IMR-90 (cell line): ENCODE measurements around the gene C11orf21. TPM values are rescaled to one million over a fixed set of nuclear protein-coding genes. Genes with fewer than 3 reads are reported as not detected.

ENCODE experiments used
- ATAC-seq: fragments of 200-7000 bp; cut with Tn5 transposase; 2 replicates; pipeline ENCODE4 v1.9.1; 2020; ENCODE audit warnings: low read depth, mild to moderate bottlenecking, moderate library complexity
- BruUV-seq: library from RNA; stranded (reverse); fragments of 400-500 nt; replicated peaks from 2 replicates; lab custom pipeline; 2021; lab: Mats Ljungman, UMichigan
- CTCF ChIA-PET: fragments of 300-600 bp; formaldehyde crosslinking; extraction: SDS; loops from one replicate; lab custom pipeline; 2021; ENCODE audit warnings: antibody characterized with exemption; lab: Yijun Ruan, JAX
- POLR2A ChIA-PET: fragments of 300-600 bp; sonication (Branson Sonifier 250); formaldehyde crosslinking; loops from one replicate; lab custom pipeline; 2022; ENCODE audit warnings: antibody characterized with exemption; ENCODE audit not compliant: unreplicated experiment; lab: Charles Lee
- DNase-seq: peaks from one replicate; pipeline ENCODE4 v3.0.0; 2013
- H2AFZ ChIP-seq: replicated peaks from 2 replicates; pipeline ENCODE3; 2013; ENCODE audit warnings: low read length, mild to moderate bottlenecking; ENCODE audit not compliant: poor library complexity
- H2AK5ac ChIP-seq: 2 replicates; pipeline ENCODE4 v1.6.1; 2013; ENCODE audit warnings: low read depth, low read length, inconsistent platforms
- H2AK9ac ChIP-seq: replicated peaks from 2 replicates; pipeline ENCODE3; 2013; ENCODE audit warnings: mild to moderate bottlenecking, low read depth, low read length, moderate library complexity; ENCODE audit not compliant: poor library complexity
- H2BK120ac ChIP-seq: 2 replicates; pipeline ENCODE4 v1.6.1; 2013; ENCODE audit warnings: low read depth, low read length, inconsistent platforms
- H2BK15ac ChIP-seq: 3 replicates; pipeline ENCODE4 v1.6.1; 2013; ENCODE audit warnings: low read depth, low read length, inconsistent platforms
- H2BK20ac ChIP-seq: 2 replicates; pipeline ENCODE4 v1.6.1; 2013; ENCODE audit warnings: low read depth, mild to moderate bottlenecking, inconsistent platforms, low read length, moderate library complexity
- H2BK5ac ChIP-seq: 2 replicates; pipeline ENCODE4 v1.6.1; 2013; ENCODE audit warnings: mild to moderate bottlenecking, low read depth, low read length, inconsistent platforms; ENCODE audit not compliant: poor library complexity, severe bottlenecking
- H3K14ac ChIP-seq: replicated peaks from 2 replicates; pipeline ENCODE4 v1.6.1; 2013; ENCODE audit warnings: low read depth, low read length, inconsistent platforms
- H3K18ac ChIP-seq: 2 replicates; pipeline ENCODE4 v1.6.1; 2013; ENCODE audit warnings: low read depth, low read length, control low read depth
- H3K23ac ChIP-seq: 2 replicates; pipeline ENCODE4 v1.6.1; 2013; ENCODE audit warnings: low read depth, low read length, inconsistent platforms
- H3K27ac ChIP-seq: 2 replicates; pipeline ENCODE4 v1.5.1; 2013; ENCODE audit warnings: mild to moderate bottlenecking, control low read depth, low read length; ENCODE audit not compliant: insufficient read depth
- H3K27me3 ChIP-seq: 2 replicates; pipeline ENCODE4 v1.6.1; 2013; ENCODE audit warnings: low read length; ENCODE audit not compliant: control insufficient read depth, insufficient read depth
- H3K36me3 ChIP-seq: 2 replicates; pipeline ENCODE4 v1.6.1; 2013; ENCODE audit warnings: low read length, mixed read lengths; ENCODE audit not compliant: control insufficient read depth, insufficient read depth
- H3K4ac ChIP-seq: 2 replicates; pipeline ENCODE4 v1.6.1; 2013; ENCODE audit warnings: low read depth, low read length, inconsistent platforms
- H3K4me1 ChIP-seq: 2 replicates; pipeline ENCODE4 v1.6.1; 2013; ENCODE audit warnings: low read length, mixed read lengths; ENCODE audit not compliant: control insufficient read depth, insufficient read depth
- H3K4me2 ChIP-seq: 2 replicates; pipeline ENCODE4 v1.6.1; 2013; ENCODE audit warnings: low read depth, mild to moderate bottlenecking, control low read depth, low read length, moderate library complexity
- H3K4me3 ChIP-seq: 2 replicates; pipeline ENCODE4 v1.5.1; 2013; ENCODE audit warnings: low read depth, mild to moderate bottlenecking, control low read depth, low read length, moderate library complexity; ENCODE audit not compliant: insufficient read depth
- H3K56ac ChIP-seq: 2 replicates; pipeline ENCODE4 v1.6.1; 2013; ENCODE audit warnings: low read length, inconsistent platforms; ENCODE audit not compliant: insufficient read depth; ENCODE audit errors: extremely low read depth
- H3K79me1 ChIP-seq, 2 experiments: 2 replicates each; pipeline ENCODE4 v1.6.1; 2013; ENCODE audit warnings: low read length in 2 of 2, inconsistent platforms in 1 of 2, low read depth in 1 of 2
- H3K9ac ChIP-seq: 2 replicates; pipeline ENCODE4 v1.6.1; 2013; ENCODE audit warnings: low read depth, low read length, control low read depth
- H3K9me1 ChIP-seq: 2 replicates; pipeline ENCODE4 v1.6.1; 2013; ENCODE audit warnings: low read length, inconsistent platforms; ENCODE audit not compliant: insufficient read depth
- H3K9me3 ChIP-seq: 2 replicates; pipeline ENCODE4 v1.6.1; 2013; ENCODE audit warnings: low read length; ENCODE audit not compliant: control insufficient read depth, insufficient read depth
- H4K20me1 ChIP-seq: 2 replicates; pipeline ENCODE4 v1.6.1; 2013; ENCODE audit warnings: low read length, inconsistent platforms; ENCODE audit not compliant: insufficient read depth
- H4K5ac ChIP-seq: 2 replicates; pipeline ENCODE4 v1.6.1; 2013; ENCODE audit warnings: mild to moderate bottlenecking, low read depth, low read length, control low read depth
- H4K8ac ChIP-seq, 2 experiments: 2 replicates each; pipeline ENCODE4 v1.6.1; 2013; ENCODE audit warnings: low read depth in 2 of 2, low read length in 2 of 2, control low read depth in 1 of 2, inconsistent platforms in 1 of 2
- H4K91ac ChIP-seq: 2 replicates; pipeline ENCODE4 v1.6.1; 2013; ENCODE audit warnings: low read depth, low read length, inconsistent platforms; ENCODE audit not compliant: insufficient read depth
- BHLHE40 ChIP-seq: fragments of 150-350 bp; IDR thresholded peaks from 2 replicates; pipeline ENCODE4 v1.6.1; 2016; ENCODE audit warnings: mild to moderate bottlenecking, low read depth, low read length
- CEBPB ChIP-seq: IDR thresholded peaks from 2 replicates; pipeline ENCODE4 v1.6.1; 2012; ENCODE audit warnings: low read depth, low read length, improper control_type of control experiment
- CHD1 ChIP-seq: IDR thresholded peaks from 2 replicates; pipeline ENCODE4 v1.6.1; 2012; ENCODE audit warnings: low read depth, low read length, improper control_type of control experiment
- ELK1 ChIP-seq: fragments of 150-350 bp; IDR thresholded peaks from 2 replicates; pipeline ENCODE4 v1.6.1; 2016; ENCODE audit warnings: low read depth, mild to moderate bottlenecking, low read length, moderate library complexity, borderline replicate concordance
- FOS ChIP-seq: fragments of 150-350 bp; IDR thresholded peaks from 2 replicates; pipeline ENCODE4 v1.6.1; 2016; ENCODE audit warnings: low read depth, low read length
- MAFK ChIP-seq: IDR thresholded peaks from 2 replicates; pipeline ENCODE4 v1.6.1; 2012; ENCODE audit warnings: low read depth, low read length, improper control_type of control experiment
- MAZ ChIP-seq: IDR thresholded peaks from 2 replicates; pipeline ENCODE4 v1.6.1; 2012; ENCODE audit warnings: low read depth, mild to moderate bottlenecking, low read length, improper control_type of control experiment, moderate library complexity, borderline replicate concordance
- MXI1 ChIP-seq: IDR thresholded peaks from 2 replicates; pipeline ENCODE4 v1.6.1; 2012; ENCODE audit warnings: low read depth, mild to moderate bottlenecking, low read length, moderate library complexity, borderline replicate concordance
- NFE2L2 ChIP-seq: fragments of 150-350 bp; IDR thresholded peaks from 2 replicates; pipeline ENCODE4 v1.6.1; 2016; ENCODE audit warnings: low read depth, mild to moderate bottlenecking, low read length
- POLR2A ChIP-seq: IDR thresholded peaks from 2 replicates; pipeline ENCODE4 v1.6.1; 2012; ENCODE audit warnings: mild to moderate bottlenecking, low read depth, low read length
- RAD21 ChIP-seq: IDR thresholded peaks from 2 replicates; pipeline ENCODE4 v1.6.1; 2012; ENCODE audit warnings: low read length, improper control_type of control experiment
- RCOR1 ChIP-seq: IDR thresholded peaks from 2 replicates; pipeline ENCODE4 v1.6.1; 2012; ENCODE audit warnings: mild to moderate bottlenecking, low read length, improper control_type of control experiment; ENCODE audit not compliant: insufficient replicate concordance
- RFX5 ChIP-seq: IDR thresholded peaks from 2 replicates; pipeline ENCODE4 v1.8.0; 2012; ENCODE audit warnings: low read depth, mild to moderate bottlenecking, low read length, moderate library complexity
- SMC3 ChIP-seq: fragments of 150-350 bp; IDR thresholded peaks from 2 replicates; pipeline ENCODE4 v1.6.1; 2016; ENCODE audit warnings: low read depth, mild to moderate bottlenecking, antibody characterized with exemption, low read length, moderate library complexity
- USF2 ChIP-seq: fragments of 150-350 bp; IDR thresholded peaks from 2 replicates; pipeline ENCODE4 v1.6.1; 2017; ENCODE audit warnings: mild to moderate bottlenecking, antibody characterized with exemption, low read length, low read depth
- WGBS, 2 experiments: methylation state at CpG; one replicate each; pipeline versions ENCODE4 v1.1.5 to v1.1.7; 2013; ENCODE audit warnings: missing lambda C conversion rate in 2 of 2; ENCODE audit not compliant: insufficient read length in 1 of 2; ENCODE audit errors: extremely low coverage in 2 of 2; 5-methylcytosine and 5-hydroxymethylcytosine counted together
- dilution Hi-C: fragments of 300-500 bp; cut with HindIII; formaldehyde crosslinking; loops from one replicate; pipeline ENCODE4 v1.14.3; 2018; ENCODE audit warnings: low sequenced_read_pairs; ENCODE audit not compliant: unreplicated experiment
- in situ Hi-C: fragments of 300-500 bp; cut with MboI; formaldehyde crosslinking; loops from 3 replicates; pipeline ENCODE4 v1.14.3; 2019; ENCODE audit warnings: low sequenced_read_pairs, inconsistent platforms, mixed read lengths
- intact Hi-C: fragments of 100-400 bp; cut with micrococcal nuclease; formaldehyde crosslinking; loops from 2 replicates; pipeline ENCODE4 v1.10.0; 2022
- polyA plus RNA-seq, 3 experiments: library from polyadenylated mRNA; depleted of rRNA; stranded (reverse); fragments of >200 nt; gene quantifications; 2 replicates each; pipeline ENCODE4 v1.2.3, GENCODE V29; 2012; ENCODE audit warnings: low replicate concordance in 1 of 3
- total RNA-seq: library from RNA; depleted of rRNA; stranded (reverse); fragments of >200 nt; gene quantifications from 2 replicates; pipeline ENCODE4 v1.2.3, GENCODE V29; 2012
- TF ChIP-seq, protein P1 (sequence below): conservative IDR thresholded peaks from 2 replicates; pipeline ENCODE4 v1.5.1; 2012; ENCODE audit warnings: mild to moderate bottlenecking, low read depth, low read length, improper control_type of control experiment

C11orf21 gene
- total and polyA plus RNA-seq, 2 of the 4 experiments (the other 2 are of a cell fraction), result not detected

GRCh38 chr11:2317354-2318050 is 15.8 kb upstream of the C11orf21 start:
- peaks cover 2% of the 10 kb centered on the region; the same call in 1 of the 2 replicates for H3K9me1 ChIP-seq
- DNase-seq (no peak), ATAC-seq (no peak)
- H3K27me3 ChIP-seq, result peaks cover 14% of the 10 kb centered on the region
- in situ Hi-C loops (no loop called here), dilution Hi-C loops (no loop called here), intact Hi-C loops (no loop called here)
- H2BK15ac ChIP-seq, result no peak overlapping the region
- H2AK5ac ChIP-seq, result no peak overlapping the region
- no peak overlapping the region for H3K23ac ChIP-seq
- POLR2A ChIA-PET, result no interaction called here
- no peak overlapping the region for H3K56ac ChIP-seq
- H4K20me1 ChIP-seq, result no peaks in the 10 kb centered on the region
- TF ChIP-seq, protein P1, sequence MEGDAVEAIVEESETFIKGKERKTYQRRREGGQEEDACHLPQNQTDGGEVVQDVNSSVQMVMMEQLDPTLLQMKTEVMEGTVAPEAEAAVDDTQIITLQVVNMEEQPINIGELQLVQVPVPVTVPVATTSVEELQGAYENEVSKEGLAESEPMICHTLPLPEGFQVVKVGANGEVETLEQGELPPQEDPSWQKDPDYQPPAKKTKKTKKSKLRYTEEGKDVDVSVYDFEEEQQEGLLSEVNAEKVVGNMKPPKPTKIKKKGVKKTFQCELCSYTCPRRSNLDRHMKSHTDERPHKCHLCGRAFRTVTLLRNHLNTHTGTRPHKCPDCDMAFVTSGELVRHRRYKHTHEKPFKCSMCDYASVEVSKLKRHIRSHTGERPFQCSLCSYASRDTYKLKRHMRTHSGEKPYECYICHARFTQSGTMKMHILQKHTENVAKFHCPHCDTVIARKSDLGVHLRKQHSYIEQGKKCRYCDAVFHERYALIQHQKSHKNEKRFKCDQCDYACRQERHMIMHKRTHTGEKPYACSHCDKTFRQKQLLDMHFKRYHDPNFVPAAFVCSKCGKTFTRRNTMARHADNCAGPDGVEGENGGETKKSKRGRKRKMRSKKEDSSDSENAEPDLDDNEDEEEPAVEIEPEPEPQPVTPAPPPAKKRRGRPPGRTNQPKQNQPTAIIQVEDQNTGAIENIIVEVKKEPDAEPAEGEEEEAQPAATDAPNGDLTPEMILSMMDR, result no peak
- TF ChIP-seq NFE2L2 (no peak), FOS (no peak), ELK1 (no peak), MXI1 (no peak), CEBPB (no peak), RCOR1 (no peak), RAD21 (no peak), MAFK (no peak), POLR2A (no peak), CHD1 (no peak), USF2 (no peak), MAZ (no peak), RFX5 (no peak), BHLHE40 (no peak), SMC3 (no peak)
- H3K9me3 ChIP-seq, result no peaks in the 10 kb centered on the region; the same call in 1 of the 2 replicates
- no peak overlapping the region for H2AK9ac ChIP-seq
- H2AFZ ChIP-seq, result no peak overlapping the region
- no peaks in the 10 kb centered on the region for H3K79me1 ChIP-seq
- H3K27ac ChIP-seq, result no peak overlapping the region
- H3K9ac ChIP-seq, result no peak overlapping the region
- no peak overlapping the region for H3K14ac ChIP-seq
- no peak overlapping the region for H2BK5ac ChIP-seq
- no peak overlapping the region for H4K8ac ChIP-seq
- no peak overlapping the region for H3K4ac ChIP-seq
- no peak overlapping the region for H4K91ac ChIP-seq
- H3K18ac ChIP-seq, result no peak overlapping the region
- H3K4me1 ChIP-seq, result peaks cover 15% of the 10 kb centered on the region
- no peak overlapping the region for H3K4me3 ChIP-seq
- 87% methylated on average over 13 of the region's 17 CpGs; no CpG with 5 or more reads in 1 of the 2 experiments for WGBS, 2 experiments
- H4K5ac ChIP-seq, result no peak overlapping the region
- H2BK120ac ChIP-seq, result no peak overlapping the region
- CTCF ChIA-PET, result no interaction called here
- no peak overlapping the region for H2BK20ac ChIP-seq
- no TSS peak for BruUV-seq
- no peak overlapping the region for H3K4me2 ChIP-seq
- H3K36me3 ChIP-seq, result no peaks in the 10 kb centered on the region
